GM23338 (cell line): Measurements from ENCODE around the gene RCAN3. TPM values are rescaled to one million over a fixed set of nuclear protein-coding genes. Genes with fewer than 3 reads are reported as not detected.

ENCODE experiments used
- ATAC-seq: fragments of 200-7000 bp; cut with Tn5 transposase; 3 replicates; pipeline ENCODE4 v1.9.1; 2020
- DNase-seq: peaks from one replicate; pipeline ENCODE4 v3.0.0-alpha.2; 2015; ENCODE audit warnings: low spot score
- H2AFZ ChIP-seq: fragments of 200-600 bp; sonication (generic); 2 replicates; pipeline ENCODE4 v1.8.0; 2016; ENCODE audit warnings: antibody characterized with exemption, mild to moderate bottlenecking, moderate library complexity
- H3F3A ChIP-seq: fragments of 200-600 bp; sonication (generic); replicated peaks from 2 replicates; pipeline ENCODE4 v1.8.0; 2017; ENCODE audit warnings: antibody characterized with exemption, mixed run types, low read depth
- H3K27ac ChIP-seq: fragments of 200-600 bp; sonication (generic); 2 replicates; pipeline ENCODE4 v1.6.1; 2016; ENCODE audit warnings: low read depth
- H3K27me3 ChIP-seq: fragments of 200-600 bp; sonication (generic); 2 replicates; pipeline ENCODE4 v1.8.0; 2016; ENCODE audit warnings: mild to moderate bottlenecking, mixed run types, moderate library complexity; ENCODE audit not compliant: insufficient read depth
- H3K36me3 ChIP-seq: fragments of 200-600 bp; sonication (generic); 2 replicates; pipeline ENCODE4 v1.8.0; 2016; ENCODE audit warnings: mild to moderate bottlenecking; ENCODE audit not compliant: insufficient read depth
- H3K4me1 ChIP-seq: fragments of 200-600 bp; sonication (generic); 2 replicates; pipeline ENCODE4 v1.8.0; 2016; ENCODE audit warnings: mild to moderate bottlenecking, moderate library complexity; ENCODE audit not compliant: insufficient read depth
- H3K4me2 ChIP-seq: fragments of 200-600 bp; sonication (generic); 2 replicates; pipeline ENCODE4 v1.7.1; 2017; ENCODE audit warnings: mixed run types
- H3K4me3 ChIP-seq: fragments of 200-600 bp; sonication (generic); 2 replicates; pipeline ENCODE4 v1.6.1; 2016; ENCODE audit warnings: mixed run types
- H3K79me2 ChIP-seq: fragments of 200-600 bp; sonication (generic); replicated peaks from 2 replicates; pipeline ENCODE4 v1.8.0; 2017; ENCODE audit warnings: mild to moderate bottlenecking; ENCODE audit not compliant: insufficient read depth
- H3K9me2 ChIP-seq: fragments of 200-600 bp; sonication (generic); 2 replicates; pipeline ENCODE4 v1.8.0; 2017; ENCODE audit not compliant: insufficient read depth
- H4K20me1 ChIP-seq: fragments of 200-600 bp; sonication (generic); replicated peaks from 2 replicates; pipeline ENCODE4 v1.8.0; 2017; ENCODE audit warnings: mild to moderate bottlenecking; ENCODE audit not compliant: insufficient read depth
- H3K27ac Mint-ChIP-seq: 2 replicates; pipeline ENCODE4 v1.8.0; 2020; ENCODE audit warnings: inconsistent platforms, mild to moderate bottlenecking, moderate library complexity, mixed read lengths
- H3K27me3 Mint-ChIP-seq: 3 replicates; pipeline ENCODE4 v1.8.0; 2022; ENCODE audit warnings: low read depth, mild to moderate bottlenecking, moderate library complexity, mixed read lengths, inconsistent platforms; ENCODE audit not compliant: insufficient read depth, poor library complexity
- H3K36me3 Mint-ChIP-seq: 3 replicates; pipeline ENCODE4 v1.8.0; 2021; ENCODE audit warnings: low read depth, mild to moderate bottlenecking, inconsistent platforms, moderate library complexity, mixed read lengths
- H3K4me1 Mint-ChIP-seq: 3 replicates; pipeline ENCODE4 v1.8.0; 2020; ENCODE audit warnings: mild to moderate bottlenecking, inconsistent platforms, mixed read lengths
- H3K4me3 Mint-ChIP-seq: 3 replicates; pipeline ENCODE4 v1.8.0; 2021; ENCODE audit warnings: moderate library complexity, mild to moderate bottlenecking, inconsistent platforms, mixed read lengths
- H3K9me3 Mint-ChIP-seq: 3 replicates; pipeline ENCODE4 v1.8.0; 2020; ENCODE audit warnings: moderate library complexity, mild to moderate bottlenecking, inconsistent platforms, mixed read lengths
- CREB1 ChIP-seq: fragments of 250-450 bp; sonication (Bioruptor Pico); IDR thresholded peaks from 2 replicates; pipeline ENCODE4 v1.5.0; 2020; ENCODE audit warnings: low read depth, mild to moderate bottlenecking, moderate library complexity
- CTCF ChIP-seq, 2 experiments: fragments of 200-600 bp in 1 of 2; sonication (generic) in 1 of 2; conservative IDR thresholded peaks; 2 replicates each; pipeline versions ENCODE4 v1.5.1 to v1.6.1; 2016 to 2017; ENCODE audit warnings: antibody characterized with exemption in 2 of 2, low read depth in 2 of 2, mild to moderate bottlenecking in 2 of 2, moderate library complexity in 1 of 2
- NANOG ChIP-seq: IDR thresholded peaks from 2 replicates; pipeline ENCODE4 v1.6.1; 2016; ENCODE audit warnings: antibody characterized with exemption, borderline replicate concordance
- ZNF331 ChIP-seq: fragments of 250-450 bp; sonication (Bioruptor Pico); IDR thresholded peaks from 2 replicates; pipeline ENCODE4 v1.5.0; 2020; ENCODE audit warnings: low read depth, mild to moderate bottlenecking, moderate library complexity
- ZNF462 ChIP-seq: fragments of 250-450 bp; sonication (Bioruptor Pico); IDR thresholded peaks from 2 replicates; pipeline ENCODE4 v1.5.0; 2020; ENCODE audit warnings: mild to moderate bottlenecking, moderate library complexity
- polyA plus RNA-seq: library from polyadenylated mRNA; unstranded; fragments of >200 nt; fragmentation: Nextera tagmentation; extraction: Ambion mirVana; gene quantifications from 2 replicates; pipeline ENCODE4 v1.2.1, GENCODE V29; 2016
- total RNA-seq: library from RNA; depleted of rRNA; stranded (reverse); fragments of >200 nt; shearing (Covaris generic); gene quantifications from 2 replicates; pipeline ENCODE4 v1.2.3, GENCODE V29; 2014

Gene RCAN3
- total and polyA plus RNA-seq, 2 experiments from 2014 or later, result 8.9 to 11.2 TPM

- TF ChIP-seq ZNF462 (no peak), ZNF331 (CRISPR knock-in tag) (no peak)
Observed at GRCh38 chr1:24455272-24455671, 47.4 kb upstream of the RCAN3 start (continued).

GRCh38 chr1:24457866-24458265 lies 44.8 kb upstream of the RCAN3 start:
- ATAC-seq (no peak), DNase-seq (no peak)
- Histone ChIP-seq H3K4me3 (no peak overlapping the region), H3K79me2 (no peaks in the 10 kb centered on the region), H3F3A (no peaks in the 10 kb centered on the region), H3K27me3 (no peaks in the 10 kb centered on the region), H3K36me3 (no peaks in the 10 kb centered on the region), H3K27ac (no peak overlapping the region), H3K9me2 (no peaks in the 10 kb centered on the region), H4K20me1 (no peaks in the 10 kb centered on the region), H3K4me1 (peaks cover under 1% of the 10 kb centered on the region; the same call in 1 of the 2 replicates), H2AFZ (no peak overlapping the region), H3K4me2 (no peak overlapping the region)
- peaks cover 5% of the 10 kb centered on the region; the same call in 2 of the 3 replicates for H3K9me3 Mint-ChIP-seq
- H3K27ac Mint-ChIP-seq, result no peak overlapping the region
- H3K36me3 Mint-ChIP-seq, result peaks cover 14% of the 10 kb centered on the region; the same call in 2 of the 3 replicates
- no peak overlapping the region for H3K4me3 Mint-ChIP-seq
- H3K4me1 Mint-ChIP-seq, result peaks cover 2% of the 10 kb centered on the region
- peaks cover 7% of the 10 kb centered on the region for H3K27me3 Mint-ChIP-seq
- TF ChIP-seq NANOG (no peak), CTCF (conservative IDR thresholded peaks at IDR 0.05; ENCODE audit: low read depth in 2 of 2) (no peak), CREB1 (CRISPR knock-in tag) (no peak), ZNF462 (no peak)
